Thyroid gland (tissue), 4 donors: ENCODE data around the gene CNTNAP5.

Experiments used
- CTCF ChIP-seq, 6 experiments: fragments of 200-600 bp in 3 of 6; fragments of 450-650 bp in 3 of 6; sonication (generic) in 3 of 6; IDR thresholded peaks; one replicate each; pipeline ENCODE4 v1.5.1; 2016 to 2019; ENCODE audit warnings: antibody characterized with exemption in 6 of 6, mild to moderate bottlenecking in 2 of 6, inconsistent platforms in 1 of 6, moderate library complexity in 1 of 6
- POLR2A ChIP-seq, 2 donors: fragments of 450-650 bp; IDR thresholded peaks; one replicate each; pipeline ENCODE4 v1.6.1; 2017; ENCODE audit warnings: antibody characterized with exemption in 2 of 2, mild to moderate bottlenecking in 2 of 2, moderate library complexity in 1 of 2

GRCh38 chr2:124186801-124187200 is 161.7 kb downstream of the CNTNAP5 start:
- TF ChIP-seq CTCF (IDR thresholded peaks at IDR 0.05) (no peak), POLR2A (IDR thresholded peaks at IDR 0.05) (no peak)
